ENCODE data around the gene C10orf71.

DNA sequence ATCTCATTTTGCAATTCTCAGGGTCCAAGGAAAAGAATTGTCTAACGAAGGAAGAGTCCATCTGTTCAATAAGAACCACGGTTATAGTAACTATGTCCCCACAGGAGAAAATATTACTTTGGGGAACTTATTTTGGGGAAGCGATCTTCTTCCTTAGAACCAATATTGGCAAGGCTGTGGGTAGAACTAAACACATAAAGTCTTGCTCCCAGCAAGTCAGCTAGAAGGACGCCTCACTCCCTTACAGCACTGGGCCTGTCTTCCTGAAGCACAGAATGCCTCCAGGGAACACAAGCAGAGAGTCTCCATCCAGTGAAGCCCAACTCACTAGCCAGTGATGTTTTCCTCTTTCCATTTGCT, 30.2 kb downstream of the C10orf71 start:
- no peak for TF ChIP-seq ZNF70 (CRISPR knock-in tag; IDR thresholded peaks at IDR 0.05)
- no peak for TF ChIP-seq SNAI2 (CRISPR knock-in tag; IDR thresholded peaks at IDR 0.05)
- TF ChIP-seq, protein P1, sequence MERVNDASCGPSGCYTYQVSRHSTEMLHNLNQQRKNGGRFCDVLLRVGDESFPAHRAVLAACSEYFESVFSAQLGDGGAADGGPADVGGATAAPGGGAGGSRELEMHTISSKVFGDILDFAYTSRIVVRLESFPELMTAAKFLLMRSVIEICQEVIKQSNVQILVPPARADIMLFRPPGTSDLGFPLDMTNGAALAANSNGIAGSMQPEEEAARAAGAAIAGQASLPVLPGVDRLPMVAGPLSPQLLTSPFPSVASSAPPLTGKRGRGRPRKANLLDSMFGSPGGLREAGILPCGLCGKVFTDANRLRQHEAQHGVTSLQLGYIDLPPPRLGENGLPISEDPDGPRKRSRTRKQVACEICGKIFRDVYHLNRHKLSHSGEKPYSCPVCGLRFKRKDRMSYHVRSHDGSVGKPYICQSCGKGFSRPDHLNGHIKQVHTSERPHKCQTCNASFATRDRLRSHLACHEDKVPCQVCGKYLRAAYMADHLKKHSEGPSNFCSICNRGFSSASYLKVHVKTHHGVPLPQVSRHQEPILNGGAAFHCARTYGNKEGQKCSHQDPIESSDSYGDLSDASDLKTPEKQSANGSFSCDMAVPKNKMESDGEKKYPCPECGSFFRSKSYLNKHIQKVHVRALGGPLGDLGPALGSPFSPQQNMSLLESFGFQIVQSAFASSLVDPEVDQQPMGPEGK (CRISPR knock-in tag; IDR thresholded peaks at IDR 0.05; ENCODE audit: borderline replicate concordance) = no peak
- TF ChIP-seq, protein P2, sequence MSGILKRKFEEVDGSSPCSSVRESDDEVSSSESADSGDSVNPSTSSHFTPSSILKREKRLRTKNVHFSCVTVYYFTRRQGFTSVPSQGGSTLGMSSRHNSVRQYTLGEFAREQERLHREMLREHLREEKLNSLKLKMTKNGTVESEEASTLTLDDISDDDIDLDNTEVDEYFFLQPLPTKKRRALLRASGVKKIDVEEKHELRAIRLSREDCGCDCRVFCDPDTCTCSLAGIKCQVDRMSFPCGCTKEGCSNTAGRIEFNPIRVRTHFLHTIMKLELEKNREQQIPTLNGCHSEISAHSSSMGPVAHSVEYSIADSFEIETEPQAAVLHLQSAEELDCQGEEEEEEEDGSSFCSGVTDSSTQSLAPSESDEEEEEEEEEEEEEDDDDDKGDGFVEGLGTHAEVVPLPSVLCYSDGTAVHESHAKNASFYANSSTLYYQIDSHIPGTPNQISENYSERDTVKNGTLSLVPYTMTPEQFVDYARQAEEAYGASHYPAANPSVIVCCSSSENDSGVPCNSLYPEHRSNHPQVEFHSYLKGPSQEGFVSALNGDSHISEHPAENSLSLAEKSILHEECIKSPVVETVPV (CRISPR knock-in tag; IDR thresholded peaks at IDR 0.05) = no peak
- no peak for TF ChIP-seq PPARA (CRISPR knock-in tag; IDR thresholded peaks at IDR 0.05; ENCODE audit: borderline replicate concordance)
- no peak for TF ChIP-seq ZNF8 (CRISPR knock-in tag; IDR thresholded peaks at IDR 0.05)
- TF ChIP-seq, protein P3, sequence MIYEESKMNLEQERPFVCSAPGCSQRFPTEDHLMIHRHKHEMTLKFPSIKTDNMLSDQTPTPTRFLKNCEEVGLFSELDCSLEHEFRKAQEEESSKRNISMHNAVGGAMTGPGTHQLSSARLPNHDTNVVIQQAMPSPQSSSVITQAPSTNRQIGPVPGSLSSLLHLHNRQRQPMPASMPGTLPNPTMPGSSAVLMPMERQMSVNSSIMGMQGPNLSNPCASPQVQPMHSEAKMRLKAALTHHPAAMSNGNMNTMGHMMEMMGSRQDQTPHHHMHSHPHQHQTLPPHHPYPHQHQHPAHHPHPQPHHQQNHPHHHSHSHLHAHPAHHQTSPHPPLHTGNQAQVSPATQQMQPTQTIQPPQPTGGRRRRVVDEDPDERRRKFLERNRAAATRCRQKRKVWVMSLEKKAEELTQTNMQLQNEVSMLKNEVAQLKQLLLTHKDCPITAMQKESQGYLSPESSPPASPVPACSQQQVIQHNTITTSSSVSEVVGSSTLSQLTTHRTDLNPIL (CRISPR knock-in tag; IDR thresholded peaks at IDR 0.05; ENCODE audit: low read depth) = no peak
- TF ChIP-seq ZFP3 (CRISPR knock-in tag; IDR thresholded peaks at IDR 0.05) = no peak
- no peak for TF ChIP-seq TOX (CRISPR knock-in tag; IDR thresholded peaks at IDR 0.05; ENCODE audit: borderline replicate concordance)
- TF ChIP-seq GLIS3 (CRISPR knock-in tag; IDR thresholded peaks at IDR 0.05) = no peak

Measured in SK-N-SH treated with all-trans-retinoic acid at 6 μM for 48 hours (cell line).